Osteoblast (primary cell): ENCODE results near the gene HES4. TPM values are rescaled to one million over a fixed set of nuclear protein-coding genes. Genes with fewer than 3 reads are reported as not detected.

Experiments
- DNase-seq: peaks from one replicate; pipeline ENCODE4 v3.0.0; 2011; ENCODE audit warnings: low spot score, mixed read lengths; ENCODE audit not compliant: insufficient read length; ENCODE audit errors: missing footprints
- H2AFZ ChIP-seq: 2 replicates; pipeline ENCODE4 v1.6.0; 2011; ENCODE audit warnings: mild to moderate bottlenecking, low read length
- H3K27ac ChIP-seq: 2 replicates; pipeline ENCODE4 v1.5.1; 2011; ENCODE audit warnings: mild to moderate bottlenecking, low read depth, low read length, moderate library complexity
- H3K27me3 ChIP-seq: 2 replicates; pipeline ENCODE4 v1.6.0; 2012; ENCODE audit warnings: mild to moderate bottlenecking, control low read depth, inconsistent platforms, low read length, moderate library complexity; ENCODE audit not compliant: insufficient read depth
- H3K36me3 ChIP-seq: 2 replicates; pipeline ENCODE4 v1.5.1; 2011; ENCODE audit warnings: mild to moderate bottlenecking, low read length, control low read depth, moderate library complexity; ENCODE audit not compliant: insufficient read depth
- H3K4me1 ChIP-seq: 2 replicates; pipeline ENCODE4 v1.5.1; 2011; ENCODE audit warnings: mild to moderate bottlenecking, low read length, control low read depth, moderate library complexity; ENCODE audit not compliant: insufficient read depth
- H3K4me2 ChIP-seq: 2 replicates; pipeline ENCODE4 v1.6.0; 2011; ENCODE audit warnings: mild to moderate bottlenecking, low read length; ENCODE audit not compliant: insufficient read depth
- H3K4me3 ChIP-seq: fragments of 200-600 bp; sonication (generic); 3 replicates; pipeline ENCODE4 v1.5.1; 2012; ENCODE audit warnings: mild to moderate bottlenecking, low read length, inconsistent platforms; ENCODE audit not compliant: insufficient read depth
- H3K79me2 ChIP-seq: 2 replicates; pipeline ENCODE4 v1.6.0; 2012; ENCODE audit warnings: mild to moderate bottlenecking, low read length, control low read depth, inconsistent platforms; ENCODE audit not compliant: insufficient read depth
- H3K9me3 ChIP-seq: 2 replicates; pipeline ENCODE4 v1.5.1; 2011; ENCODE audit warnings: low read depth, low read length, control low read depth
- H4K20me1 ChIP-seq: 2 replicates; pipeline ENCODE4 v1.6.0; 2012; ENCODE audit warnings: mild to moderate bottlenecking, low read length, control low read depth; ENCODE audit not compliant: insufficient read depth
- CTCF ChIP-seq: IDR thresholded peaks from 2 replicates; pipeline ENCODE4 v1.5.1; 2011; ENCODE audit warnings: mild to moderate bottlenecking, low read depth, low read length, moderate library complexity; ENCODE audit errors: extremely low read depth
- total RNA-seq: library from RNA; depleted of rRNA; stranded (reverse); fragments of >200 nt; gene quantifications from 2 replicates; pipeline ENCODE4 v1.2.3, GENCODE V29; 2012

The HES4 gene
- total RNA-seq, 1 donor = 0.72 TPM

- Histone ChIP-seq H3K27me3 (peaks cover 8% of the 10 kb centered on the region), H3K4me1 (no peaks in the 10 kb centered on the region), H3K36me3 (no peaks in the 10 kb centered on the region), H2AFZ (no peak overlapping the region), H3K4me3 (no peak overlapping the region), H3K79me2 (no peaks in the 10 kb centered on the region), H3K4me2 (no peak overlapping the region), H3K9me3 (no peaks in the 10 kb centered on the region), H4K20me1 (peaks cover 3% of the 10 kb centered on the region), H3K27ac (no peak overlapping the region)
- peak; percentile 70 for DNase-seq
- no peak for TF ChIP-seq CTCF
These were observed 6.6 kb upstream of the HES4 start for GRCh38 chr1:1006305-1007159.

- Histone ChIP-seq H3K36me3 (no peaks in the 10 kb centered on the region), H3K9me3 (no peaks in the 10 kb centered on the region), H3K27me3 (peaks cover 14% of the 10 kb centered on the region), H3K4me1 (peaks cover 2% of the 10 kb centered on the region), H3K79me2 (no peaks in the 10 kb centered on the region), H2AFZ (no peak overlapping the region), H3K4me3 (no peak overlapping the region), H3K4me2 (no peak overlapping the region), H4K20me1 (peaks cover 3% of the 10 kb centered on the region), H3K27ac (no peak overlapping the region)
- no peak for TF ChIP-seq CTCF
- DNase-seq = peak; percentile 76
These were observed 5.9 kb upstream of the HES4 start for GRCh38 chr1:1005774-1006304.

- peaks cover 4% of the 10 kb centered on the region for H3K4me1 ChIP-seq
- H3K4me3 ChIP-seq = no peak overlapping the region
- no peak for TF ChIP-seq CTCF
- no peak overlapping the region for H3K4me2 ChIP-seq
- peaks cover 22% of the 10 kb centered on the region for H3K27me3 ChIP-seq
- DNase-seq = peak; percentile 88
- peaks cover 3% of the 10 kb centered on the region for H4K20me1 ChIP-seq
- no peaks in the 10 kb centered on the region for H3K36me3 ChIP-seq
- no peak overlapping the region for H3K27ac ChIP-seq
- no peaks in the 10 kb centered on the region for H3K9me3 ChIP-seq
- H3K79me2 ChIP-seq = no peaks in the 10 kb centered on the region
- H2AFZ ChIP-seq = no peak overlapping the region
These were observed 5.1 kb upstream of the HES4 start for GRCh38 chr1:1004780-1005697.
